Parietal lobe (tissue), 2 donors: ENCODE measurements around the gene ZNF385A. TPM values are rescaled to one million over a fixed set of nuclear protein-coding genes. Genes with fewer than 3 reads are reported as not detected.

Experiments
- small RNA-seq: library from RNA; depleted of rRNA; stranded (forward); fragments of <200 nt; gene quantifications from one replicate; pipeline ENCODE3, GENCODE V24; 2014; ENCODE audit warnings: low replicate concordance
- total RNA-seq: library from RNA; depleted of rRNA; stranded (reverse); fragments of >200 nt; gene quantifications from one replicate; pipeline ENCODE4 v1.2.3, GENCODE V29; 2014

The ZNF385A gene, protein sequence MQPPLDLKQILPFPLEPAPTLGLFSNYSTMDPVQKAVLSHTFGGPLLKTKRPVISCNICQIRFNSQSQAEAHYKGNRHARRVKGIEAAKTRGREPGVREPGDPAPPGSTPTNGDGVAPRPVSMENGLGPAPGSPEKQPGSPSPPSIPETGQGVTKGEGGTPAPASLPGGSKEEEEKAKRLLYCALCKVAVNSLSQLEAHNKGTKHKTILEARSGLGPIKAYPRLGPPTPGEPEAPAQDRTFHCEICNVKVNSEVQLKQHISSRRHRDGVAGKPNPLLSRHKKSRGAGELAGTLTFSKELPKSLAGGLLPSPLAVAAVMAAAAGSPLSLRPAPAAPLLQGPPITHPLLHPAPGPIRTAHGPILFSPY
- 2.8 TPM for total RNA-seq

GRCh38 chr12:54384591-54385041 lies at the start of gene ZNF385A:
Gene ZNF385A (minus strand): TSS chr12:54384733. CDS start chr12:54384514, 219 bp downstream.

DNA sequence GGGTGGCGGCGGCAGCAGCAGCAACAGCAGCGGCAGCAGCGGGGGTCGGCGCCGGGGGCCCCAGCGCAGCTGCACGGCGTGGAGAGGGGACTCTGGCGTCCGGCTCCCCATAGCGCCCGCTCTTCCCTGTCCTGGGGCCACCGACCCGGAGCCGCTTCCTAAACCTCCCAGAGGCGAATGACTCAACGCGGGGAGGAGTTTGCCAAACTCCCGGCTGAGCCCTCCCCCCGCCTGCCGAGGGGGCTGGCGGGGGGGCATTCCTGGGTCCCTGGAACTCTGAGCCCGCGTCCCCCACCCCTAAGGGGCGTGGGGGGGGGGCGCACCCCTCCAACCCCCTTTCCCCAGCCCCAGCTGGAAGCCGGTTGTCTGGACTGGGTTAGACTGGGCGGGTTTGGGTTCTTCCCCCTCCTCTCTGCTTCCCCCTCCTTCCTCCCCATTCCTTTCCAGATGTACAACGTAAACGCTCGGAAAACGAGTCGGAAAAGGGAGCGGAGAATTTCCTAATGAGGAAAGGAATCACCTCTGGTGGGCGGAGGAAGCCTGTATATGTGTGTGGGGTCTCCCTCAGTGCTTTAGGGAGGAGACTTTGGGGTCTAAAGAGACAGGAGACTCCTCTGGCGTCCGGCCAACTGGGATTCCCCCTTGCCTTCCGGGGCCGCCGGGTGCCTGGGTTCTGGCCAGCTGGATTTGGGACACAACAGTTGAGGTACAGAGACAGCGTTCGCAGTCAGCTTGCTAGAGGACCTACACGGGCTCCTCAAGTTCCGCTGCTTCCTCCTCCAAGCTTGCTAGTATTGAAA lies 34.8 kb upstream of the ZNF385A start, which contains the start of gene ITGA5:
Gene ITGA5 (minus strand): TSS at position 179 of the 800 bp plus-strand sequence. CDS start 68 bp downstream, at position 111.

DNA sequence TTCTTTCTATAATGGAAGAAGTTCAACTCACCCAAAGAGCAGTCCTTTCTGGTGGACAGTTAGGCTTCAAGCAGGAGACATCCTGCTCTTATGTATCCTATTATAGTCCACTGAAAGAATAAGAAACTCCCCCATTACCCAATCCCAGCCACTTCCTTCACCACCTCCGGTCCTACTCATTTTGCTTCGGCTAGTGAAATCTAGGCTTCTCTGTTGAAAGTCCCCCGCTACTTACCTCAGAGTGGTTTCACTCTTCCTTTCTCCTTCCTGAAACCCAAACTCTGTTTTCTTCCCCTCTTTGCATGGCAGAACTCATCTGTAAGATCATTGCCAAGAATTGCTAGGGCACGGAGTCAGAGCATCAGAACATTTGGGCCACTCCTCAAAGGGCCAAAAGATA lies 20.1 kb downstream of the ZNF385A start, which contains the start of gene GPR84:
Gene GPR84 (minus strand): TSS at position 74 of the 400 bp plus-strand sequence. CDS start 635 bp downstream, outside the sequence.

DNA sequence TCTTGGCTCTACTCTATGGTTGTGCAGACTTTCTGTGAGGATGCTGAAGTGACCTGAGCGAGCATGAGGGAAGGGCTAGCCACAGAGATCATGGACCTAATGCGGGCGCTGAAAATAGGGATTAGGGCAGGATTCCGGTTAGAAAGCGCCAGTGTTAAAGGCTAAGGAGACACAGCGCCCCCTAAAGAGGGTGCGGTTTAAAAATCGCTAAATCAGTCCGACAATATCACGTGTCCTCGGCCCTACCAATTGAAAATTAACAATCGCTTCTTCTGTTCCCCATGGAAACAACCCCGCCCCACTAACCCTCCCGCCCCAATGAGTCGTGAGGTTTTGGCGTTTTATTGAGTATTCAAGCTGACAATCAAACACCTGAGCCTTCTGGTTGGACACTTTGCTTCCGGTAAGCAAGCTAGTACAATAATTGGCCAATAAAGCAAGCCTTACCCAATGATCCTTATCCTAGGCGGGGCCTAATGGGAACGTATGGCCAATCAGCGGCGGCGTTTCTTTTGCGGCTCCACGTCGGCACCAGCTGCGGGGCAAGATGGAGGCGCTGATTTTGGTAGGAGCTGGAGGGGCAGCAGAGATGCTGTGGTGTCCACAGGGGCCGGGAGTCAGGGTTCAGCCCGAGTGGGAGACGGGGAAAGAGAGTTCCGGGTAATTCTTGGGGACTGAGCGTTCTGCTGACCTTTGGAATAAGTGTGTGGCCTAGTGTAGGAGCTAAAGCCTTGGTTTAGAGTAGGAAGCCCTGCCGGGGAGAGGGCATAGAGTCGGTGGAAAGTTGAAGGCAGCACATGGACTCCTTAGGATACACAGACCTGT lies 59.7 kb downstream of the ZNF385A start, which contains the start of gene COPZ1:
Gene COPZ1 (plus strand): TSS at position 515 of the 825 bp plus-strand sequence. CDS start 33 bp downstream, at position 548.

Small RNA genes lying within 50 kb of the gene (small RNA-seq; reads per million reads assigned to genes)
- 167 reads per million, percentile 96 among the genes with 10 or more reads in this experiment for gene MIR148B
- gene RN7SL744P, result not detected

Other genes starting within 250 kb of the ZNF385A start
- 50.1 TPM for gene SMUG1, start 195.7 kb downstream of the ZNF385A start, total RNA-seq
- 141 TPM for gene CBX5, start 104.6 kb downstream of the ZNF385A start, total RNA-seq
- 545 TPM for gene HNRNPA1, start 104.0 kb downstream of the ZNF385A start, total RNA-seq
- 0.63 TPM for gene NFE2, start 83.7 kb downstream of the ZNF385A start, total RNA-seq
- gene COPZ1, start 59.6 kb downstream of the ZNF385A start, total RNA-seq, result 54.8 TPM
- gene GPR84, start 20.2 kb downstream of the ZNF385A start, total RNA-seq, result not detected
- 5.0 TPM for gene ITGA5, start 34.5 kb upstream of the ZNF385A start, total RNA-seq
- not detected for gene GTSF1, start 88.9 kb upstream of the ZNF385A start, total RNA-seq
- 3.8 TPM for gene NCKAP1L, start 113.0 kb upstream of the ZNF385A start, total RNA-seq
- 8.1 TPM for gene PDE1B, start 164.9 kb upstream of the ZNF385A start, total RNA-seq
- 10.0 TPM for gene PPP1R1A, start 203.9 kb upstream of the ZNF385A start, total RNA-seq